B cell (primary cell): ENCODE data around the gene SNX32. TPM values are rescaled to one million over a fixed set of nuclear protein-coding genes. Genes with fewer than 3 reads are reported as not detected.

Experiments used
- ATAC-seq: fragments of 200-7000 bp; cut with Tn5 transposase; one replicate; pipeline ENCODE4 v1.10.0; 2021; ENCODE audit warnings: low read depth, mild to moderate bottlenecking, moderate number of reproducible peaks, moderate library complexity
- CTCF ChIA-PET: fragments of 350-600 bp; sonication (Branson Sonifier 250); formaldehyde crosslinking; loops from one replicate; lab custom pipeline; 2021; ENCODE audit warnings: antibody characterized with exemption, inconsistent platforms; lab: Charles Lee
- POLR2A ChIA-PET: fragments of 350-600 bp; sonication (Branson Sonifier 250); formaldehyde crosslinking; loops from one replicate; lab custom pipeline; 2021; ENCODE audit warnings: antibody characterized with exemption; lab: Charles Lee
- DNase-seq: peaks from one replicate; pipeline ENCODE4 v3.0.0; 2013
- H2AFZ ChIP-seq: 2 replicates; pipeline ENCODE4 v1.6.1; 2012; ENCODE audit warnings: mild to moderate bottlenecking, low read depth, low read length; ENCODE audit not compliant: insufficient read depth, poor library complexity, severe bottlenecking
- H3K27ac ChIP-seq, 2 donors: 1 replicate in 1 of 2; 2 replicates in 1 of 2; pipeline ENCODE4 v1.5.1; 2012 to 2013; ENCODE audit warnings: low read length in 2 of 2, mild to moderate bottlenecking in 2 of 2, moderate library complexity in 1 of 2
- H3K27me3 ChIP-seq, 4 experiments: fragments of 200-600 bp in 1 of 4; sonication (generic) in 1 of 4; replicated peaks in 1 of 4; 1 replicate in 2 of 4; 2 replicates in 2 of 4; pipeline versions ENCODE4 v1.6.1 to v1.7.0; 2013 to 2016; ENCODE audit warnings: low read length in 3 of 4, mild to moderate bottlenecking in 2 of 4, mixed read lengths in 1 of 4, moderate library complexity in 1 of 4; ENCODE audit not compliant: insufficient read depth in 4 of 4, control insufficient read depth in 3 of 4; ENCODE audit errors: control extremely low read depth in 1 of 4
- H3K36me3 ChIP-seq, 2 experiments: replicated peaks in 1 of 2; 1 replicate in 1 of 2; 2 replicates in 1 of 2; pipeline versions ENCODE4 v1.6.1 to v1.7.1; 2013; ENCODE audit warnings: low read length in 1 of 2; ENCODE audit not compliant: insufficient read depth in 2 of 2, control insufficient read depth in 1 of 2; ENCODE audit errors: control extremely low read depth in 1 of 2, extremely low read depth in 1 of 2
- H3K4me1 ChIP-seq, 2 donors: fragments of 200-600 bp in 1 of 2; sonication (generic) in 1 of 2; 1 replicate in 1 of 2; 2 replicates in 1 of 2; pipeline versions ENCODE4 v1.5.1 to v1.6.1; 2013 to 2017; ENCODE audit warnings: low read length in 2 of 2; ENCODE audit not compliant: control insufficient read depth in 2 of 2, insufficient read depth in 2 of 2
- H3K4me2 ChIP-seq: replicated peaks from 2 replicates; pipeline ENCODE3; 2012; ENCODE audit warnings: mild to moderate bottlenecking, low read depth, low read length; ENCODE audit not compliant: poor library complexity, severe bottlenecking
- H3K4me3 ChIP-seq, 5 experiments: fragments of 200-600 bp in 1 of 5; sonication (generic) in 1 of 5; 1 replicate in 3 of 5; 2 replicates in 2 of 5; pipeline versions ENCODE4 v1.5.1 to v1.7.0; 2011 to 2016; ENCODE audit warnings: low read length in 4 of 5, mild to moderate bottlenecking in 4 of 5, low read depth in 2 of 5, control low read depth in 1 of 5, moderate library complexity in 1 of 5; ENCODE audit not compliant: insufficient read depth in 1 of 5; ENCODE audit errors: control extremely low read depth in 1 of 5, extremely low read depth in 1 of 5
- H3K79me2 ChIP-seq: fragments of 200-600 bp; sonication (generic); one replicate; pipeline ENCODE4 v1.6.0; 2016; ENCODE audit warnings: low read length; ENCODE audit not compliant: control insufficient read depth, insufficient read depth
- H3K9ac ChIP-seq: fragments of 200-600 bp; sonication (generic); 2 replicates; pipeline ENCODE4 v1.6.1; 2017; ENCODE audit warnings: mild to moderate bottlenecking, low read length, moderate library complexity
- H3K9me3 ChIP-seq, 3 donors: one replicate each; pipeline versions ENCODE4 v1.6.1 to v1.7.1; 2013; ENCODE audit warnings: low read length in 2 of 3; ENCODE audit not compliant: control insufficient read depth in 2 of 3, insufficient read depth in 1 of 3; ENCODE audit errors: control extremely low read depth in 1 of 3
- H4K20me1 ChIP-seq: 2 replicates; pipeline ENCODE4 v1.6.0; 2012; ENCODE audit warnings: mild to moderate bottlenecking, low read length; ENCODE audit not compliant: insufficient read depth, control insufficient read depth, poor library complexity, severe bottlenecking
- H3K27ac Mint-ChIP-seq: one replicate; pipeline ENCODE4 v1.8.0; 2021; ENCODE audit warnings: mixed read lengths
- H3K27me3 Mint-ChIP-seq: one replicate; pipeline ENCODE4 v1.8.0; 2021; ENCODE audit warnings: mixed read lengths
- H3K4me1 Mint-ChIP-seq: one replicate; pipeline ENCODE4 v1.8.0; 2021; ENCODE audit warnings: mixed read lengths
- H3K4me3 Mint-ChIP-seq: one replicate; pipeline ENCODE4 v1.8.0; 2021; ENCODE audit warnings: mixed read lengths
- H3K9me3 Mint-ChIP-seq: one replicate; pipeline ENCODE4 v1.8.0; 2022; ENCODE audit warnings: mixed read lengths; ENCODE audit not compliant: insufficient read depth
- EZH2 ChIP-seq: IDR thresholded peaks from 2 replicates; pipeline ENCODE4 v1.6.1; 2012; ENCODE audit warnings: borderline replicate concordance, low read depth, mild to moderate bottlenecking, moderate library complexity, low read length; ENCODE audit not compliant: insufficient read depth, poor library complexity, severe bottlenecking
- WGBS: methylation state at CpG from one replicate; pipeline ENCODE4 v1.1.5; 2013; ENCODE audit warnings: missing lambda C conversion rate; ENCODE audit not compliant: insufficient coverage; 5-methylcytosine and 5-hydroxymethylcytosine counted together
- intact Hi-C: fragments of 100-400 bp; cut with micrococcal nuclease; formaldehyde crosslinking; loops from one replicate; pipeline ENCODE4 v1.10.0; 2022
- polyA plus RNA-seq: library from polyadenylated mRNA; depleted of rRNA; stranded (reverse); fragments of >200 nt; gene quantifications from 2 replicates; pipeline ENCODE4 v1.2.3, GENCODE V29; 2012
- total RNA-seq, 2 donors: library from RNA; stranded (reverse); fragments of 120-200 nt in 1 of 2; gene quantifications; 1 replicate in 1 of 2; 2 replicates in 1 of 2; pipeline versions ENCODE4 v1.2.3 to v1.2.4, GENCODE V29; 2013 to 2022
- TF ChIP-seq, protein P1 (sequence below): fragments of 200-600 bp; IDR thresholded peaks from one replicate; pipeline ENCODE4 v1.8.0; 2022; ENCODE audit warnings: antibody characterized with exemption, mild to moderate bottlenecking

SNX32 gene
- total and polyA plus RNA-seq, 2 donors (not counting 1 experiment from before 2014, with no cell fraction given) = 0.57 to 0.89 TPM

DNA sequence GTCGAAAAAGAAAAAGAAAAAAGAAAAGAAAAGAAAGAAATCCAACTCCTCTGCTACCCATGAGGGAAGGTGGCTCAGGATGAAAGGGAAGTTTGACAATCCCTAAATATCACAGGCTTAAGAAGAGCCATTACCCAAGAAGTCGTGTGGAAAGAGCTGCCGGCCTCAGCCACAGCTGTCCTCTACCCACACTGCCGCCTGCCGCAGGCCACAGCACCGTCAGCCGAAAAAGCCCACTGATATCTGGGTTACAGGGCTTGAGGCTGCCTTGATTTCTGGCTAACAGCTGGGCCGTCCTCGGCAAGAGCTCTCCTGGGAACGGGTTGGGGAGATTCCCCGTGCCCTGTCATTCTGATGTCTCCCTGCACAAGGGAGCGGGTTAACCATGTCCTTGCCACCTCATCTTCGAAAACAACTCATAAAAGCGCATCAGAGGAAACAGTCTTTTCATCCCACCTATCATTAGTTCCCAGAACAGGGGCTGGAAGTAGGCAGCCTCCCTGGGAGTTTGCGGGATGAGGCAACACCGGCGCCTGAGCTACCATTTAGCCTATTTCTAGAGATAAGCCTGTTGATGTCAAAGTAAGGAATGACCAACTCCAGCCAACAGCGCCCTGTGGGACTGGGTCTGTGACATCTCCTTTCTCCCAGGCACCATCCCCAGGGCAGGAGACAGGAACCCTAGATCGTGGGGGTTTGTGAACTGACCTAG is 21.8 kb upstream of the SNX32 start:
- TF ChIP-seq, protein P1, sequence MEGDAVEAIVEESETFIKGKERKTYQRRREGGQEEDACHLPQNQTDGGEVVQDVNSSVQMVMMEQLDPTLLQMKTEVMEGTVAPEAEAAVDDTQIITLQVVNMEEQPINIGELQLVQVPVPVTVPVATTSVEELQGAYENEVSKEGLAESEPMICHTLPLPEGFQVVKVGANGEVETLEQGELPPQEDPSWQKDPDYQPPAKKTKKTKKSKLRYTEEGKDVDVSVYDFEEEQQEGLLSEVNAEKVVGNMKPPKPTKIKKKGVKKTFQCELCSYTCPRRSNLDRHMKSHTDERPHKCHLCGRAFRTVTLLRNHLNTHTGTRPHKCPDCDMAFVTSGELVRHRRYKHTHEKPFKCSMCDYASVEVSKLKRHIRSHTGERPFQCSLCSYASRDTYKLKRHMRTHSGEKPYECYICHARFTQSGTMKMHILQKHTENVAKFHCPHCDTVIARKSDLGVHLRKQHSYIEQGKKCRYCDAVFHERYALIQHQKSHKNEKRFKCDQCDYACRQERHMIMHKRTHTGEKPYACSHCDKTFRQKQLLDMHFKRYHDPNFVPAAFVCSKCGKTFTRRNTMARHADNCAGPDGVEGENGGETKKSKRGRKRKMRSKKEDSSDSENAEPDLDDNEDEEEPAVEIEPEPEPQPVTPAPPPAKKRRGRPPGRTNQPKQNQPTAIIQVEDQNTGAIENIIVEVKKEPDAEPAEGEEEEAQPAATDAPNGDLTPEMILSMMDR = no peak
- TF ChIP-seq EZH2 = no peak
- Histone ChIP-seq H3K9me3 (no peaks in the 10 kb centered on the region), H3K36me3 (no peaks in the 10 kb centered on the region), H3K27ac (no peak overlapping the region), H3K9ac (no peak overlapping the region), H2AFZ (no peak overlapping the region), H3K4me3 (no peak overlapping the region), H4K20me1 (no peaks in the 10 kb centered on the region), H3K4me2 (no peak overlapping the region), H3K79me2 (no peaks in the 10 kb centered on the region), H3K27me3 (no peaks in the 10 kb centered on the region), H3K4me1 (peaks cover 0 to under 1% of the 10 kb centered on the region in 2 donors)
- Mint-ChIP-seq H3K27ac (no peak overlapping the region), H3K9me3 (no peaks in the 10 kb centered on the region), H3K27me3 (peaks cover 4% of the 10 kb centered on the region), H3K4me3 (no peak overlapping the region), H3K4me1 (peaks cover 2% of the 10 kb centered on the region)
- WGBS = 93% methylated on average over 15 of the region's 19 CpGs
- POLR2A ChIA-PET = interaction anchor here (0.7 kb wide), 1 partner anchor 129 kb away, joined by 3 read pairs; no protein-coding TSS in a partner anchor
- DNase-seq (no peak), ATAC-seq (no peak)
- CTCF ChIA-PET = interaction anchor here (0.7 to 2.7 kb wide), 2 partner anchors 32 to 183 kb away, joined by 4 to 10 read pairs; partner anchors contain the start of gene AP5B1
- intact Hi-C loops = no loop called here
